NCI-H2227 (cell line): ENCODE results near the gene MIB2.

Experiments
- DNase-seq: peaks from one replicate; lab custom pipeline; 2025; ENCODE audit not compliant: unreplicated experiment; lab: John Stamatoyannopoulos, UW

Gene MIB2

DNA sequence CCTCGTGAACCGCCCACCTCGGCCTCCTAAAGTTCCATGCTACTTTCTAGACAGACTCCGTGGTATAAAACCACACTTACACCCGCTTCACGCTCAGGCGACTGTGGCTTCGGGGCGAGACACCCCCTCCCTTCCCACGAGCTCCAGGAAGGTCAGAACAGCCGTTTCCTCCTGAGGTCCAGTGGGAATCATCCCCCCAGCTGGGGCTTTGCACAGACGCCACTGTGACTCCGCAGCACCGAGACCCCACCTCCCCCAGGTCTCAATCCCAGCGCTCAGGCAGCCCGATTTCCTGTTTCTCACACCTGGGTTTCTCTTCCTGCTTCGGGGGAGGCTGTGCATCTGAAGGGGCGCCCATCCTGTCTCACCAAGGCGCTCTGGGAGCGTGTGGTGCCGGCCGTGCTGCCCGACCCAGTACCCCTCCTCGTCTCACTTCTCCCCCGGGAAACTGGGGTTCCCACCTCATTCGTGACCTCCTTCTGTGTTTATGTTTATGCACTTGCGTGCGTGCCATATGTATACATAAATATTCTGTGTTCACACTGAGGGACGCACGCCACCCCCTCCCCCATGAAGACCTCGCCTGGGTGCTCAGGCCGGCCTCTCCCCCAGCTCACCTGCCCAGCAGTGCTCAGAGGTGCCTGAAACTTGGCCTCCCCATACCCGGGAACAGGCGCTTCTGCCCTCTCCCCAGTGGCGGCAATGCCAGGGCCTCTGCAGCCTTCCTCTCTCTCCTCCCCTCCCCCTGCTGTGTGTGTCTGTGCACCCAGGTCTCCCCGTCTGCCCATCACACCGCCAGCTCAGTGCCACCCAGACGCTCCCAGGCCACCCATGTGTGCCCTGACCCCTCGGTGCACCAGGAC lies 62.6 kb downstream of the MIB2 start:
- no peak for DNase-seq

DNA sequence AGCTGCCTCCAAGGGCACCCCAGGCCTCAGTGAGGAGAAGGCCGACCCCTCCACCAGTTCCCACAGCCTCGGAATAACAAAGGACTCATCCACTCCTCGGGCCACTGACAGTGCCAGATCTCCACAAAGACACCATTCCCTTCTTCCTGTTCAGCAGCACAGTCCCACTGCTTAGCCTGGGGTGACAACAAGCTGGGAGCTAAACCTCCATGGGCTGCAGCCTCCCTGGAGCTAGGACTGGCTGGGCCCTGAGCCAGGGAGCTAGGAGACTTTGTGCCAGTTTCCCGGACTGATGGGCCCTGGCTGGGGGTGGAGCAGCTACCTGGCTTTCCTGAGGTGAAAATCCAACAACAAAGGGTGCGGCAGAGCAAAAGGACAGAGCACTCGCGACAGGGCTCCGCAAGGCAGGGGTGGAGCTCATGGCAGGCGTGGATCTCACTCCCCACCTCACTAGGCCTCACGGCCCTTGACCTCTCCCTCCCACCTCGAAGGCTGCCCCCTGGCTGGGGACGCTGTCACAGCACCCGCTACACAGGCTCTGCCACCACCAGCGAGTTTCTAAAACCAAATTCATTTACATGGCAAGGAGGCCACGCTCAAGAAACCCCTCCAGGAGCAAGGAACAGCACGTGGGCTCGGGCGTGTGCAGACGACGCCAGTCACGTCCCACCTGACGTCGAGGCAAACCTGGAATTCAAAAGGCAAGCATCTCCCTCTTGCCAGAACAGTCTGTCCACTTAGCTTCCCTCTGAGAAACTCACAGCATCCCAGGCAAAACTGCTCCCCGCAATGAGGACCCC lies 63.5 kb downstream of the MIB2 start:
- no peak for DNase-seq
